ENCODE results near the gene KMT2C.

The KMT2C gene

DNA sequence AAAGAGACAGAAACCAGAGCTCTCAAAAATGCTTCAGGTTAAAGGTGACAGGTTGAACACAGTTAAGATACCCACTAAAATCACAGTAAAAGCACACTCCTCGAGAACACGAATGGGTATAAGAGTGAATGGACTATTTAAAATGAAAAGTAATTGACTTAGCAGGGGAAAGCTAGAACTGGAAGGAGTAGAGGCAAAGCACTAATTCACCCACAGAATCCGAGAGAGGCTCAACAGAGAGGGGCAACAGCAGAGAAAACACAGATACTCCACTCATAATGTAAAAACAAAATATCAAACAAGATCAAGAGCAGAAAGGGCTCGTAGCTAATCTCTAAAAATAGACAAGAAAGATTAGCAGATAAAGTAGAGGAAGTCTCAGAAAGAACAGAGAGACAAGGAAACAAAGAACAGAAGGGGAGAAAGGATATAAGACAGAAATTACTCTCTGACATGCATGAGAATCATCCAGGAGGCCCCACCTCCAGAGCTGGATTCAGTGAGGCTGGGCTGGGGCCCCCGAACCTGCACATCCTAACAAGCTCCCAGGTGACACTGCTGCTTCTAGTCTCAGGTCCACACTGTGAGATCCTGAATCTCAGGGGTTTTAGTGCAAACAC, 292.7 kb downstream of the KMT2C start:
- TF ChIP-seq FOXM1 (IDR thresholded peaks at IDR 0.05; ENCODE audit: borderline replicate concordance, low read depth) (no peak), TEAD4 (IDR thresholded peaks at IDR 0.05) (no peak), EP300 (IDR thresholded peaks at IDR 0.05; ENCODE audit: borderline replicate concordance) (no peak)

DNA sequence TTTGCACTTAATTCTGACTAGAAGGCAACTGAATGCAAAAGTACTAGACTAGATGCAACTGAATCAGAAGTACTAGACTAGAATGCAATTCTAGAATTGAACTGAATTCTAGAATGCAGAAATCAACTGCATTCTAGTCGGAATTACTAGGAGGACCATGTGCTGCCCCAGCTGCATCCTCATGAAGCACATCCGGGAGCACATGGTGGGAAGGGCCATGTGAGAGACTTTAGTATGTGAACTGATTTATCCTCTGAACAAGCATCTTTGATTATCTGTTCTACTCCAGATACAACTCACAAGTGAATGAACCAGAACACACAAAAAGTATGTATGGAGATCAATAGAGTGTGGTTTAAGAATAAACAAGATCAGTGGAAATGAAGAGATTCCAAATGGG, 295.2 kb downstream of the KMT2C start:
- TF ChIP-seq CEBPB (IDR thresholded peaks at IDR 0.05) (no peak), EGR1 (IDR thresholded peaks at IDR 0.05) (no peak), FOXM1 (IDR thresholded peaks at IDR 0.05; ENCODE audit: borderline replicate concordance, low read depth) (no peak), CREB1 (IDR thresholded peaks at IDR 0.05; ENCODE audit: low read depth) (no peak), RAD21 (IDR thresholded peaks at IDR 0.05; ENCODE audit: low read depth) (no peak), ZBTB7A (IDR thresholded peaks at IDR 0.05; ENCODE audit: low read depth) (no peak), EP300 (IDR thresholded peaks at IDR 0.05; ENCODE audit: borderline replicate concordance) (no peak), YY1 (IDR thresholded peaks at IDR 0.05; ENCODE audit: low read depth) (no peak), TAF1 (IDR thresholded peaks at IDR 0.05; ENCODE audit: low read depth) (no peak)
- TF ChIP-seq, protein P1, sequence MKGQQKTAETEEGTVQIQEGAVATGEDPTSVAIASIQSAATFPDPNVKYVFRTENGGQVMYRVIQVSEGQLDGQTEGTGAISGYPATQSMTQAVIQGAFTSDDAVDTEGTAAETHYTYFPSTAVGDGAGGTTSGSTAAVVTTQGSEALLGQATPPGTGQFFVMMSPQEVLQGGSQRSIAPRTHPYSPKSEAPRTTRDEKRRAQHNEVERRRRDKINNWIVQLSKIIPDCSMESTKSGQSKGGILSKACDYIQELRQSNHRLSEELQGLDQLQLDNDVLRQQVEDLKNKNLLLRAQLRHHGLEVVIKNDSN (IDR thresholded peaks at IDR 0.05) = no peak
- TF ChIP-seq, protein P2, sequence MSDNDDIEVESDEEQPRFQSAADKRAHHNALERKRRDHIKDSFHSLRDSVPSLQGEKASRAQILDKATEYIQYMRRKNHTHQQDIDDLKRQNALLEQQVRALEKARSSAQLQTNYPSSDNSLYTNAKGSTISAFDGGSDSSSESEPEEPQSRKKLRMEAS (IDR thresholded peaks at IDR 0.05) = no peak
- TF ChIP-seq, protein P3, sequence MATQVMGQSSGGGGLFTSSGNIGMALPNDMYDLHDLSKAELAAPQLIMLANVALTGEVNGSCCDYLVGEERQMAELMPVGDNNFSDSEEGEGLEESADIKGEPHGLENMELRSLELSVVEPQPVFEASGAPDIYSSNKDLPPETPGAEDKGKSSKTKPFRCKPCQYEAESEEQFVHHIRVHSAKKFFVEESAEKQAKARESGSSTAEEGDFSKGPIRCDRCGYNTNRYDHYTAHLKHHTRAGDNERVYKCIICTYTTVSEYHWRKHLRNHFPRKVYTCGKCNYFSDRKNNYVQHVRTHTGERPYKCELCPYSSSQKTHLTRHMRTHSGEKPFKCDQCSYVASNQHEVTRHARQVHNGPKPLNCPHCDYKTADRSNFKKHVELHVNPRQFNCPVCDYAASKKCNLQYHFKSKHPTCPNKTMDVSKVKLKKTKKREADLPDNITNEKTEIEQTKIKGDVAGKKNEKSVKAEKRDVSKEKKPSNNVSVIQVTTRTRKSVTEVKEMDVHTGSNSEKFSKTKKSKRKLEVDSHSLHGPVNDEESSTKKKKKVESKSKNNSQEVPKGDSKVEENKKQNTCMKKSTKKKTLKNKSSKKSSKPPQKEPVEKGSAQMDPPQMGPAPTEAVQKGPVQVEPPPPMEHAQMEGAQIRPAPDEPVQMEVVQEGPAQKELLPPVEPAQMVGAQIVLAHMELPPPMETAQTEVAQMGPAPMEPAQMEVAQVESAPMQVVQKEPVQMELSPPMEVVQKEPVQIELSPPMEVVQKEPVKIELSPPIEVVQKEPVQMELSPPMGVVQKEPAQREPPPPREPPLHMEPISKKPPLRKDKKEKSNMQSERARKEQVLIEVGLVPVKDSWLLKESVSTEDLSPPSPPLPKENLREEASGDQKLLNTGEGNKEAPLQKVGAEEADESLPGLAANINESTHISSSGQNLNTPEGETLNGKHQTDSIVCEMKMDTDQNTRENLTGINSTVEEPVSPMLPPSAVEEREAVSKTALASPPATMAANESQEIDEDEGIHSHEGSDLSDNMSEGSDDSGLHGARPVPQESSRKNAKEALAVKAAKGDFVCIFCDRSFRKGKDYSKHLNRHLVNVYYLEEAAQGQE (IDR thresholded peaks at IDR 0.05; ENCODE audit: low read depth) = no peak

DNA sequence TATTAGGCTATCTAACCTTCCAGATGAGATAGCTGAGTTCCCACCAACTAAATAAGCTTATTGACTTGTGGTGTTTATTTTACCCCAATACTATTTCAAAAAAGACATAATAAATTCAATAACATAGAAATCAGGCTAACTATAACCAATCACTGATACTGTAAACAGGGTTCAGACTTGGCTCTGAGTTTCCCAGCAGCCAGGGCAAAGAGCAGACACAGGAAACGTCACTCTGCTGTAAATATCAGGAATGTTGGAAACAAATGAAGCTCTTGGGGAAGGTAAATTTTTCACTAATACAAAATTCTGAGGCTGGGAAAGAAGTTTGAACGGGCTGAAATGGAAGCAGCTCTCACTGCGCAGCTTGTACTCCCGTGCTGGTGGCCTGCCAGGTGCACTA, 295.7 kb downstream of the KMT2C start:
- no peak for TF ChIP-seq TEAD4 (IDR thresholded peaks at IDR 0.05)
- TF ChIP-seq NFIC (IDR thresholded peaks at IDR 0.05) = no peak
- TF ChIP-seq YY1 (IDR thresholded peaks at IDR 0.05; ENCODE audit: low read depth) = no peak
- no peak for TF ChIP-seq FOXM1 (IDR thresholded peaks at IDR 0.05; ENCODE audit: borderline replicate concordance, low read depth)
- TF ChIP-seq TAF1 (IDR thresholded peaks at IDR 0.05; ENCODE audit: low read depth) = no peak
- no peak for TF ChIP-seq EP300 (IDR thresholded peaks at IDR 0.05; ENCODE audit: borderline replicate concordance)
- no peak for TF ChIP-seq RAD21 (IDR thresholded peaks at IDR 0.05; ENCODE audit: low read depth)
- no peak for TF ChIP-seq EGR1 (IDR thresholded peaks at IDR 0.05)

DNA sequence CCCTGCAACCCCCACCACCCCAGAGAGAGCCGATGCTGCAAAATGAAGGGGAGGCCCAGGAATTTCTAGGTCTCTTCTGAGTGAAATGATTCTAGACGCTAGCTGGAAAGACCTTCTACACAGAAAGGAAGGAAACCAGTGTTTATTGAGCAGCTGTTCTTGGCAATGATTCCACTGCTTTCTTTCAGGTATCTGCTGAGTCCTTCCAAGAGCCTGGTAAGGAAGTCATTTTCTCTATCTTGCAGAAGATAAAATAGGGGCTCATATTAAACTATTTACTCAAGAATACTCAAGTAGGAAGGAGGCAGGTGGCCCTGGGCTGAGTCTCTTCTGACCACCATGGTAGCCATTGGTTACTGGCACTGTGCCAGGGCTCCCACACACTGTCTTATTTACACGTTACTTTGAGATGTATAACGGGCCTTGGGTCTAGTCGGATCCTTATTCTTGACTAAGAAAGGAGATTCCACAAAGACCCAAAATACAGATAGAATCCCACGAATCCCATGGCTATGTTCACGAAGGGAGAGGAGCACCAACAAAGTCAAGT, 298.3 kb downstream of the KMT2C start:
- peak; percentile 59 for TF ChIP-seq NFIC (IDR thresholded peaks at IDR 0.05)
- TF ChIP-seq FOXM1 (IDR thresholded peaks at IDR 0.05; ENCODE audit: borderline replicate concordance, low read depth) = no peak

DNA sequence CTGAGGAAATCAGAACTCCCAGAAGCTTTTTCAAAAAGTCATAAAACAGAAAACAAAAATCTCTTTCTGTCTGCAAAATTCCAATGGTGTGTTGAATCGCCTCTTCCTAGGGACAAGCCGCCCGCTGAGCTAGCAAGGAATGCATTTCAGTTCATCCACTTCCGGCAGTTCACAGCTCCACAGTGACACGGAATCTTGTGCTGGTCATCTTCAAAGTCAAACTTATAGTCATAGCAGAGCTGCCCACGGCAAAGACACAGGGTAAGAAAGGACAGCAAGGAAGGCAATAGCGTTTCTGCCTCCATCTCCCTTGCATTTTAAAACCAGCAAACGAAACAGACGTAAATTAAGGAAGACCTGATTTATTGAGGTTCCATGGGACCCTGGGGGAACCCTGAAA, 299.1 kb downstream of the KMT2C start:
- TF ChIP-seq, protein P2 (IDR thresholded peaks at IDR 0.05) = no peak
- TF ChIP-seq TCF12 (IDR thresholded peaks at IDR 0.05; ENCODE audit: low read depth) (no peak), TAF1 (IDR thresholded peaks at IDR 0.05; ENCODE audit: low read depth) (no peak), NFIC (IDR thresholded peaks at IDR 0.05) (no peak), CREB1 (IDR thresholded peaks at IDR 0.05; ENCODE audit: low read depth) (no peak), FOXM1 (IDR thresholded peaks at IDR 0.05; ENCODE audit: borderline replicate concordance, low read depth) (no peak)

DNA sequence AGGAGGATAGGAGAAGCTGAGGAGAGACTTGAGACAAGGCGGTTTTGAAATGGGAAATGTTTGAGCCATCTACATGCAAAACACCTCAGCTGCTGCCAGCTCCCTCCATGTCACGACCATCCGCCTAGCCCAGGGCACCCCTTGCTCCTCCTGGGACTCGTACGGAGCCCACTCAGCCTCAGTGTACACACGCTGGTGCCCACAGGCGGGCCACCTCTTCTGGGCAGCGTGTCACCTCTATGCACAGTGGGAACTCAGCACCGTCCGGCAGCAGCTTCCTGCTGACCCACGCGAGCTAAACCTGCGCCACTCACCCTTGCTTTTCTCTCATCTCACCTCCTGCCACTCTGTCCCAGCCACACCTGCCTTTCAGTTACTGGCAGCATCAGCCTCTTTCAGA, 302.0 kb downstream of the KMT2C start:
- TF ChIP-seq, protein P2 (IDR thresholded peaks at IDR 0.05) = no peak
- TF ChIP-seq ZBTB7A (IDR thresholded peaks at IDR 0.05; ENCODE audit: low read depth) (no peak), CREB1 (IDR thresholded peaks at IDR 0.05; ENCODE audit: low read depth) (no peak), EGR1 (IDR thresholded peaks at IDR 0.05) (no peak), NFIC (IDR thresholded peaks at IDR 0.05) (no peak), TAF1 (IDR thresholded peaks at IDR 0.05; ENCODE audit: low read depth) (no peak), TEAD4 (IDR thresholded peaks at IDR 0.05) (no peak), FOXM1 (IDR thresholded peaks at IDR 0.05; ENCODE audit: borderline replicate concordance, low read depth) (no peak), EP300 (IDR thresholded peaks at IDR 0.05; ENCODE audit: borderline replicate concordance) (no peak), YY1 (IDR thresholded peaks at IDR 0.05; ENCODE audit: low read depth) (no peak), RAD21 (IDR thresholded peaks at IDR 0.05; ENCODE audit: low read depth) (no peak), CEBPB (IDR thresholded peaks at IDR 0.05) (no peak), TCF12 (IDR thresholded peaks at IDR 0.05; ENCODE audit: low read depth) (no peak)
- TF ChIP-seq, protein P1 (IDR thresholded peaks at IDR 0.05) = no peak
- TF ChIP-seq, protein P3 (IDR thresholded peaks at IDR 0.05; ENCODE audit: low read depth) = no peak
